ENCODE data around the gene CFAP73. TPM values are rescaled to one million over a fixed set of nuclear protein-coding genes. Genes with fewer than 3 reads are reported as not detected.
A peak's percentile ranks its signal among the peaks of the same experiment; 100 is the strongest.

Gene CFAP73
- total RNA-seq, 1 donor from 2014 or later, result not detected

DNA sequence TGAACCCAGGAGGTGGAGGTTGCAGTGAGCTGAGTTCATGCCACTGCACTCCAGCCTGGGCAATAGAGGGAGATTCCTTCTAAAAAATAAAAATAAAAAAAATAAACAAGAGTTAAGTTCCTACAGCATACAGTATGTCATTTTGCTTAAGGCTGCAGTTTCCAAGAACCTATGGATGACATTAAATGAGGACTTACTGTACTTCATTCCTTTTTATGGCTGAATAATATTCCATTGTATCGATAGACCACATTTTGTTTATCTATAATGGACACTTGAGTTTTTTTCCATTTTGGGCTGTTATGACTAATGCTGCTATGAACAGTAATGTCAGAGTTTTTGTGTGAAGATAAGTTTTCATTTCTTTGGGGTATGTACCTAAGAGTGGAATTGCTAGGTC is 31.4 kb upstream of the CFAP73 start:
- FAIRE-seq (no peak), DNase-seq (ENCODE audit: low spot score in 2 of 2) (no peak)

DNA sequence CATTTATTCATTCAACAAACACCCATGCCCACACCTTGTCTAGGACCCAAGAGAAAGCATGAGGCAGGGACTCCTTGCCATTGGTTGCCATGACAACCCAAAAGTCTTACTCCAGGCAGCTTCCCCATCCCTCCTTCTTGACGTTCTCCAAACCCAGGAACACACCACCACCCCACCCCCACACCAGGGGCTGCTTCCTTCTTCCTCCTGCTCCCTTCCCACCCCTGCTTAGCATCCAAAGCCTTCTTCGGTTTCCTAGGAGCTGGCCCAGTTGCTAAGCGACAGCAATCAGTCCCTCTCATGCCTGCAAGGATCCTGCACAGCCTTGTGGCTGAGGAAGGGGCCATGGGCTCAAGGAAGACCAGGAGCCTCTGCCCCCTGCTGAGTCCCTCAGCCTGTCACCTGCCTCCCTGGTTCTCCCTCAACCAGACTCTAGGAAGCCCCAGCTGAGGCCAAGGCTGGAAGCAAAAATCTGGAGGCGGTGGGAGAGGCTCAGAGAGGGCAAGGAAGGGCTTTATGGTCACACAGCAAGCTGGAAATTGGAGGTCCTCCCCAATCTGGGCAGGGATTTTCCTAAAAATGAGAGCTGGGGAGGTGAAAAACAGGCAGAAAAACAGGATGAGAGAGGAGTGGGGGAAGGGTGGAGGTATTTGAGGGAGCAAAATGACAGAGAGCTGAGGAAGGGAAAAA is 29.4 kb upstream of the CFAP73 start:
- no peak for FAIRE-seq
- no peak for DNase-seq (ENCODE audit: low spot score in 2 of 2)

DNA sequence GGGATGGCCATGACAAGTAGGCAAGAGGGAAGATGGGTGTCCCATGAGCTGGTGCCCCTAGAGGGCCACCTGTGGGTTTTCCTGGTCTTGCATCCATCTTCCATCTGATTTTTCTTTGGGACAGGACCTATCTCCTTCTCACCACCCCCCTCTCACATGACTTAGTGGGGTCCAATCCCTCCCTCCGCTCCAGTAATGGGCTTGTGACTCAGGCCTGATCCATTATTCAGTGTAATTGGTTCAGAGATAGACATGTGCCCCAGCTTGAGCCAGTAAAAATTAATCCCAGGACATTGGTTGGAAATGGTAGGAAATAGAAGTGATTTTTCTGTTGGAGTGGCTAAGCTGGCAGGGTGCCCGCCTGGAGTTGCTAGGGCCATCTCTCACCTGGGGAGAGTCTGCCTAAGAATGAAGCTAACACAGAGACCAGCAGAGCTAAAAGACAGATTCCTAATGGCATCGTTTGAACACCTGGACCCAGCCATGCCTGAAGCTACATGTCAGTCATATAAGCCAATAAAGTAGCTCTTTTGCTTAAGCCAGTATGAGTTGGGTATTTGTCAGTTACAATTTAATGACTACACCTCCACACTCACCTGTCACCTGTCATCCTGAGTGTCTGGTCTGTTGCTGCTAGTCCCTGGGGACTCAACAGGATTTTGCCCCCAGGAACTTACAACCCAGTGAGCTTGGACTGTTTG is 28.7 kb upstream of the CFAP73 start:
- no peak for FAIRE-seq
- DNase-seq (ENCODE audit: low spot score in 2 of 2), result no peak

DNA sequence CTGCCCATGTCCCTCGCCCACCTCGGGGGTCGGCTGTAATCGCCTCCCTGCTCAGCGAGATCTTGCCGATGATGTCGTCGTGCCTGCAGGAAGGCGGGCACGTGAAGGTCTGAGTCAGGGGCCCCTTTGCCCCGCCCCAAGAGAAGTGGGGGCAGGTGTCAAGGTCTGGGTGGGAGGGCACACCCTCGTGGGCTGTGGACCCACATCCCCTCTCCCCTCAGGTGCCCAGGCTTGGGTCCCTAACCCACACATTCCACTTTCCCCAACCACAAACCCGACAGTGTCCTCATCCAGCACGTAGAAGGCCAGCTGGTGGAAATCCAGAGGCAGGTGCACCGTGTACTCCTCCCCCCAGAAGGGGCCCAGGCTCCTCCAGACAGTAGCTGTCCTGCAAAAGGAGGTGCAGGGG is 21.7 kb upstream of the CFAP73 start:
- FAIRE-seq (no peak), DNase-seq (ENCODE audit: low spot score in 2 of 2) (no peak)

DNA sequence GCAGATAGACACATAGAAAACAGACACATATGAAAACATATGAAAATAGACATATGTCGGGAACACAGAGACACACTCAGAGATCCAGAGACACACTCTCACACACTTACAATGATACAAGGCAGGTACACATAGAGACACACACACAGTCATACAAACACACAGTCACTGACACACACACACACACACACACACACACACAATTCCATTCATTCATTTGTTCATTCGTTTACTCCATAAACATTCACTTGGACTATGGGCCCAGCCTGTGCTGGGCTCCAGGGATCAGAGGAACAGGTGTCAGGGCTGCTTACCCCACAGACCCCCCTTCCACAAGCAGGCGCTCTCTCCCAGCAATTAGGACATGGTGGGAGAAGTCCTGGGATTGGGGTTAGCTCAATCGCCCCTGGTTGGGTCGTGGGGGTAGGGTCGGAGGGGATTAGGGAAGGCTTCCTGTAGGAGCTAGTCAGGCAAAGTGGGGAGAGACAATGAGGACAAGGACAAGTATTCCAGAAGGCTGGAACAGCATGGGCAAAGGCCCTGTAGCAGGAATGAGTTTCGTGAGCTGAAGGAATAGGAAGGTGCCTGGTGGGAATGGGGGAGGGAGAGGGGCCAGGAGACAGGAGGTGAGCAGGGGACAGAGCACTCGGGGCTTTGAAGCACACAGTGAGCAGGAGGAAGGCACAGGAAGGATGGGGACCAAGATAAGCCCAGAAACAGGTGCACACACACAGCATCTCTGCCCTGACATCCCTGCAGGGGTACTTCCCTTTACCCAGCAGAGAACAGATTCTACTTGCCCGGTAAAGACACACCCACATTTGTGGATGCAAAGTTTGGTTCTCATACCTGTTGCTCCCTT is 20.5 kb upstream of the CFAP73 start:
- no peak for FAIRE-seq
- no peak for DNase-seq (ENCODE audit: low spot score in 2 of 2)

DNA sequence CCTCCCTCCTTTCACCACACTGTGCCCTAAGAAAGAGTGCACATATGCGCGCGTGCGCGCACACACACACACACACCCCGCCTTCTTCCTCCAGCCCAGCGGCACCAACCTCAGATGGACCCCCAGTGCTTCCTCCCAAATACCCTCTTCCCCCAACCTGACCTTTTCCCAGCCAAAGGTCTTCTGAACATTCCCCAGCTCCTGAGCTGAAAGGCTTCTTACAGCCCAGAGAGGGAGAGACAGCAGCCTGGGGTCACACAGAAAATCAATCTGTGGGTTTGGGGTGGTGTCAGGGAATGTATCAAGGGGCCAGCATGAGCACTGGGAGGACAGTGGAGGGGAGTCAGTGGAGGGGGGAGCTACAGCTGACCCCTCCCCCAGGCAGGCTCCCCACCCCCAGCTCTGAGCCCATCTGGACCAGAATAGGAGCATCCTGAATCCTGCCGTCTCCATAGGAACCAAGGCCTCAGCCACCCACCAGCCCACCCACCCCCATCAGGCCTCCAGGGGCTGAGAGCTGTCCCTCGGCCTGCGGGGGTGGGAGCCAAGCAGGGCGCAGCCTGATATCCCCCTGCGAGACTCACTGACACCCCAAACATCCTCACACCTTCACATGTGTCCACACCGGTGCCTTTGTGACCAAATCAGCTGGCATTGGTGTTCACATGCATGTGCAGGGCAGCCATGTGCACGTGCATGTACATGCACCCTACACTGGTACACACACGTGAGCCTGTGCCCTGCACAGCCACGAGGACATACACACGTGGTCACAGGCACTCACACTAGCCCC is 19.7 kb upstream of the CFAP73 start:
- no peak for DNase-seq (ENCODE audit: low spot score in 2 of 2)
- FAIRE-seq, result no peak

DNA sequence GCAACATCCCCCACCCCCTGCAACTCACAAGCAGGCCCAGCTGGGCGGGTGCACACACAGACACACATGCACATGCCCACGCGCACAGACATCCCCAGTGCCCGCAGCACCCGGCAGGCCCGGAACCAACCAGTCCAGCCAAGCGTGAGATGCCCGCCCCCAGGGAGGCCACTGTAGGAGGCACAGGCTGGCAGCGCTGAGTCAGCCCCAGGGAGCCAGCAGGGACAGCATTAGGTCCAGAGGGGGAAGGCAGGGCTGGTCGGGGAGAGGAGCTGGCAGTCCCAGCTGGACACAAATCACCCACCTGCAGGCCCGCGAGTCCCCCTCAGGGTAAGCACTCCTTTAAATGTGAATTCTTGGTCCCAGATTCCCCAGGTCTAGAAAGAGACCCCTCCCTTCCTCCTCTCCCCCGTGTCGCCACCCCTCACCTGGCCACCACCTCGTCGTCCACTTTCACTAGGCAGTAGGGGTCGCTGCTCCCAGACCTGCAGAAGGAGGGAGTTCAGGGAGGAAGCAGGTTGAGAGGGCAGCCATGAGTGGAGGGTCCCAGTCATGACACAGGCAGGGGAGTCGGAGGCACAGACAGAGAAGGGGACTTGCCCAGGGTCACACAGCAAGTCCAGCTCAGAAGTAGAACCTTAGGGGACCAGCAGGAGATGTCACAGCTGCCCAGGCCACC is 18.9 kb upstream of the CFAP73 start:
- DNase-seq (ENCODE audit: low spot score in 2 of 2) (peak; percentile 58 to 76), FAIRE-seq (no peak)

DNA sequence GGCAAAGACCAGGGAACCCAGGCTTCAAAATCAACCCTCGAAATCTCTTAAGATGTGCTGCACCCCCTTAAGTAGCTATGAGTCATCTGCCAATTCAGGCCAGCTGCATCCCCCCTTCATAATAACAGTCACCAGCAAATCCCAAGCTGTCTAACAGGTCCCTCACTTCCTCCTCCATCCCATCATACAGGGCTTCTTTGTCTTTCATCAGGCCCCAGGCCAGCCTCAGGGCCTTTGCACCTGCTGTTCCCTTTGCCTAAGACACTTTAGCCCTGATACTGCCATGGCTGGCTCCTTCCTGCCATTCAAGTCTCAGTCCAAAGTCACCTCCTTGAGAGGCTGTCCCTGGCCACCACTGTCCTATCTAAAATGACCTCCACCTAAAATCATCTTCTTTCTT is 18.0 kb upstream of the CFAP73 start:
- DNase-seq (ENCODE audit: low spot score in 2 of 2), result no peak
- no peak for FAIRE-seq

DNA sequence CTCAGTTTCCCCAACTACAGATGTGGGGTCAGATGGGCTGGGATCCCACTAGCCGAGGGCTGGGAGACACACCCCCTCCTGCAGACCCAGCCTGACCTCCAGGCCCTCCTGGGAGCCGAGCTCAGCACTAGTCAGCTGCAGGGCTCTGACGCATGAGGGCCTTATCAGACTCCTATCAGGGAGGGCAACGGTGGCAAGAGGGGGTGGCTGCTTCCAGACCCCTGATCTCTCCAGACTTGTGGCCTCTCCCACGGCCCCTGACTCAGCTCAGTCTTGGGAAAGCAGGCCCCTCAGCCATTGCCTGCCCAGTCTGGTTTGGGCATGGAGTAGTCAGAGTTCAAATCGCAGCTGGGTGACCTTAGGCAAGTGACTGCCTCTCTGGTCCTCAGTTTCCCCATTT is 16.5 kb upstream of the CFAP73 start:
- FAIRE-seq, result no peak
- DNase-seq (ENCODE audit: low spot score in 2 of 2), result no peak

DNA sequence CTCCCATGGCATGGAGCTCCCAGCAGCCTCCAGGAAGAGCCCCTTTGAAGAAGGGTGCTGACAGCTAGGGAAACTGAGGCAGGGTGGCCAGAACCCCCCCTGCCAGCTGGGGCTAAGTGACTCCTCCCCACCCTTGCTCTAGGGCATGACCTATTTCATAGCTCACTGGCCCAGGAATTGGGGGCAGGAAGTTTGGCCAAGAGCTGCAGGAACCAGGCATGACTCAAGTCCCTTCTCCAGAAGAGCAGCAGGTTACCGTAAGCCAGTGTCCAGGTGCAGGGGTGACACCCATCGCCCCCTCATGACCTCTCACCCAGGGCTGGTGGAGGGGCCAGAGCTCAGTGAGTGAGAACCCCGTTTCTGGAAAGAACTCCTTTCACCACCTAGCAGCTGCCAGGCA is 15.9 kb upstream of the CFAP73 start:
- no peak for FAIRE-seq
- no peak for DNase-seq (ENCODE audit: low spot score in 2 of 2)

DNA sequence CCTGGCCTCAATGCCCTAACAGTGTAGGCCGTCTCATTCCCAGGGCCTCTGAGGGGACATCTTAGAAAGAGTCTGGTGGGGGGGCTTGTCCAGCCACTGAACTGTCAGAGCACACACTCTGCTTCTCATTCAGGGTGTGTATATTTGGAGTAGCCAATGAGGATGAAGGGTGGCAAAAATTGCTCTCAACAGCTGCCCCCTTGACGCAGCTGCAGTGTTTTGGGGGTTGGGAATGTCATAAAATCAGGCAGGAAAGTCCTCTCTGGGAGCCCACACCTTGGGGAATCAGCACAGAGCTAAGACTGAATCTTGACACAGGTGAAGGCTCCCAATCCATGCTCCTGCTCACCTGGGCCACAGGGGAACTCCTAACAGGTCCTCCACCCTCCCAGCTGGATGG is 15.5 kb upstream of the CFAP73 start:
- no peak for FAIRE-seq
- DNase-seq (ENCODE audit: low spot score in 2 of 2), result no peak

DNA sequence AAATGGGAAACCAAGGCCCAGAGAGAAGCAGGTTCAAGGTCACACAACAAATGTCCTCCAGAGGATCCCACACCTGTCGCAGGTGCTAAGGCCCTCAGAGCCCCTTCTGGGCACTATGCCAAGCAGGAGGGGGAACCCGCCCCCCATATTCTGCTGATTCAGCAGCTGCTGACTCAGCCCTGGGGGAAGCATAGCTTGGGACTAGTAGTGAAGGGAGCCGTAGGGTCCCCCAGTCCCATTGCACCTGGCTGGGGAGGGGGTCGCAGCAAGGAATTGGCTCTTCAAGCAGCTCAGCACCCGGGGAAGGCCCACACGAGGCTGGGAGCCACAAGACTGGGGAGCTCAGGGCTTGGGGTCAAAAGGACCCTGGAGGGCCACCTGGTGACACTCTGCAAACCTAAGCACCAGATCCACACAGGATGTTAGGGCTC is 15.0 kb upstream of the CFAP73 start:
- FAIRE-seq (no peak), DNase-seq (ENCODE audit: low spot score in 2 of 2) (no peak)

DNA sequence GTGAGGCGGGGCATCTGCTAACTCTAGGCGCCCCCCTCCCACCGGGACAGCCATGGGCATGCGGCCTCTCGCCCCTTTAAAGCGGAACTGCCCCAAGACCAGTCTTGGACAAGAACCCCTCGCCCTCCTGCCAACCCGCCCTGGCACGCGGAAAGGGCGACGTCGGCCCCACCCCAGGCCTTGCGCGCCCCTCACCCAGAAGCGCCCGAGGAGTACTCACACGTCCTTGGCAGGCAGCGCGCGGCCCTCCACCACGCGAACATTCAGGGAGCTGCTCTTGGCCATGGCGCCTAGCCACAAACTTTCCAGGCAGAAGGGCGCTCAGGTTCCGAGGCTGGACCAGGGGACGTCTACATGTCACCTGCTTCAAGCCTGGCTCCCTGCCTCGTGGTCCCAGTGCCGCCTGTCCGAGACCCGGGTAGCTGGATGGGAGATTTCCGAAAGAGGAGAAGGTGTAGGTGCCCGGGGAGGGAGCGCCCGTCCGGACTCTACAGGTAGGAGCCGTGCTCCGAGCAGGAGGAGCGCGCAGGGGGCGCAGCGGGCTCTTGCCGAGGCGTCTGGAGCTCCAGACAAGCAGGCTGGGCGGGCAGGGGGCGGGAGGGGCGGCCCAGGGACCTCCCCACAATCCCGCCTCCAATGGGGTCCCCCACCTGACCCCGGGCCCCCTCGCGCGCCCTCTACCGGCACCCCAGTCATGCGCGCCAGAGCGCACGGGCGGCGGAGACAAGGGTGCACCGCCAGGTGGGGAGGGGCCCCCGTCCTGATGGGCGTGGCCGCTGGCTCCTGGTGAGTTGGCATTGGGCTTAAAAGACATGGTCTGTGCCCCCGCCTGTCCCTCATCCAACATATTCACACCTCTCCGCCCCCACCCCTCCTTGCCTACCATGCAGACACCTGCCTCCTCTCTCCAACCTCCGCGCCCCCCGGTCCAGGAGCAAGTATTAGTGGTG is 14.1 kb upstream of the CFAP73 start, which contains the start of gene RASAL1:
Gene RASAL1, minus strand, starts transcription at position 584 of the 950 bp plus-strand sequence. Its CDS starts 299 bp downstream, at position 285.
- FAIRE-seq (no peak), DNase-seq (ENCODE audit: low spot score in 2 of 2) (peak; percentile 70 to 72)

DNA sequence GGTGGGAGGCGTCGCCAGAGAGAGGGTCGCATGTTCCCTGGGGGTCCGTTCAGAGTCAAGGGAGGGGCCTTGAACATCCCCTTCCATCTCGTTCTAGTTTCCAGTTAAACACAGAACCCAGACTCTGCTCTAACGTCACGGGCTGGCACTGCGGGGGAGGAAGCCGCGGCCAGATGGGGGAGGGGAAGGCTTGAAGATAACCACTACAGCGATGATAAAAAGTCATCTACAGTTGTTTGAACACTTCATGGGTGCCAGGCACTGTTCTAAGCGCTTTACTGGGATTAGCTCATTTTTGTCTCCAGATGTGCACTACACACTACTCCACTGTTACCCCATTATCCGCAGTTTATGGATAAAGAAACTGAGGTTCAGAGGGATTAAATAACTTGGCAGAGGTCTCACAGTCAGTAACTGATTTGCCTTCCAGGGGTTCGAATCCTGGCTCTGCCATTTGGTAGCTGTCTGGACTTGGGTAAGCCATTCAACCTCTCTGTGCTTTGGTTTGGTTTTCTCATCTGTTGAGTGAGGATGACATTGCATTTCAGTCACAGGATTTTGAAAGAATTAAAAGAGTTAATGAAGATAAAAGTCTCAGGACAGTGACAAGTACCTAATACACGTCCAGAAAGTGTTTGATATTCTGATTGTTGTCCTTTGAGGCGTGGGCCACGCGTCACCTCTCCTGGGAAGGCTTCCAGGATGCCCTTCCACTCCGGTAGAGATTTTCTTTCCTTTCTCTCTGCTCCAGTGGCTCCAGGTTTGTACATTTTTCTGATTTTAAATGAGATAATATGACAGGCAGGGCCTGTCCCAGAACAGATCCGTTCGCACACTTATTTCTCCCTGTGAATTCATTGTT is 13.2 kb upstream of the CFAP73 start:
- FAIRE-seq, result no peak
- peak in 1 of 2 donors; percentile 71 for DNase-seq (ENCODE audit: low spot score in 2 of 2)

DNA sequence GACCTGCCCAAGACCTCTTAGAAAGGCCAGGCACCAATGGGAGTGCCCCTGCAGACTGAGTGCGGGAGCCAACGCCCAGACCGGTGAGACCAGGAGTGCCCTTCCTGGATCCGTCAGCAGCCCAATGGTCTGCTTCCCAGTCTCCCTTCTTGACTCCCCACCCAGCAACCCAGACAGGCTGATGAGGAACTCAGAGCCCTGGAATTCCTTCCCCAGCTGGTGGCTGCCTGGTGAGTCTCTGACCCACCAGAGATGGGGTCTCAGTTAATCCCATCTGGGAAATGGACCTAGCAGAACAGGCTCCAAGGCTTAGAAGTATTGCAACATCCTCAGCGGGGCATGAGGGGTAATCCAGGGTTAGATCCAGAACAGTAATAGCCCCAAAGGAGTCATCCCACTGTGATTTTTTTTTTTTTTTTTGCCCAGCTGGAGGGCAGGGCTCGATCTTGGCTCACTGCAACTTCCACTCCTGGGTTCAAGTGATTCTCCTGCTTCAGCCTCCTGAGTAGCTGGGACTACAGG is 12.5 kb upstream of the CFAP73 start:
- no peak for FAIRE-seq
- DNase-seq (ENCODE audit: low spot score in 2 of 2), result no peak

DNA sequence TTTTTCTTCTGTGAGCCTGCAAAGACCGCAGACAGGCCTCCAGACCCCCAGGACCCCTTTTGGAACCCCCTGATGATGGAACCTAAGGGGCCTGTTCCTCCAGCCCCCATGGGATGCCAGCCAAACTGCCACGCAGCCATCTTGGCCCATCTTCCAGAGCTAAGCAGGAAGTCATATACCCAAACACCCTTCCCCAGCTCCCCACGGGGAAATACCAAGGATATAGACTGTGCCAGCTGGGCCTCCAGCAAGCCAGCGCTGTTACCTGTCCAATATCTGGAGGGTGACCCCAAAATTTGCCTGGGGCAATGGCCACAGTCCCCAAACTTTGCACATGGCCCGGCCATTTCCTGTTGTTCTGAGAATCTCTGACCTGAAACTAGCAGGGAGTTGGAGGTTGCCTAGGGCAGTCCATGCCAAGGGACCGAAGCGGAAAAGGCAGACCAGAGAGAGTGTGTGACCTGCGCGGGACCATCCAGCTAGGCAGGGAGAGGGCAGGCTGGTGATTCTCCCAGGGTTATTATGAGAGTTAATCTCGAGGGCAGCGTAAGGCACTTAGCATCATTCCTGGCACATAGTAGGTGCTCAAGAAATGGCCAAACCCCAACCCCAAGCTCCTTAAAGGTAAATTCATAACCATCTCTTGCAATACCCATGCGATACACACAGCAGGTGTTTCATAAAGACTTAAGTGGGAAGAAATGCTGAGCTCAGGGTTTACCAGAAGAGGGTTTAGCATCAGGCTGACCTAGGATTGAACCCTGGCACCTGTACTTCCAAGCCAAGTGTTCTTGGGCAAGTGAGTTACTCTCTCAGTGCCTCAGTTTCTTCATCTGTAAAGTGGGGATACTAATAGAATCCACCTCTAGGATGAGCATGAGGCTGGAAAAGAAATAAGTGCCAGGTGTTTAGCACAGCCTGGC is 11.4 kb upstream of the CFAP73 start:
- FAIRE-seq, result no peak
- no peak for DNase-seq (ENCODE audit: low spot score in 2 of 2)

Measured in frontal cortex (tissue), 4 donors.